Measurements from ENCODE around the gene YIF1B. TPM values are rescaled to one million over a fixed set of nuclear protein-coding genes. Genes with fewer than 3 reads are reported as not detected.

YIF1B gene
- total RNA-seq, 1 experiment from 2014 or later, result 73.2 TPM

DNA sequence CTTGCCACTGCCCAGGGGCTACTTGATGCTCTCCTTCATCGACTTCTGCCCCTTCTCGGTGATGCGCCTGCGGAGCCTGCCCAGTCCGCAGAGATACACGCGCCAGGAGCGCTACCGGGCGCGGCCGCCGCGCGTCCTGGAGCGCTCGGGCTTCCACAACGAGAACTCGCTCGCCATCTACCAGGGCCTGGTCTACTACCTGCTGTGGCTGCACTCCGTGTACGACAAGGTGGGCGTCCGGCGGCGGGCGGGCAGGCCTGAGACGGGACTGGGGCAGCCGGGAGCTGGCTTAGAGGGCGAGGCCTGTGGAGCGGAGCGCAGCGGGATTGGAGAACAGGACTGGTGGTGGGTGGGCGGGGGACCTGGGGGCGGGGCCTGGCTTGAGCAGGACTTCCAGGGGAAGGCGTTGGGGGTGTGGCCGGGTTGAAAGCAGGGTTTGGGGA lies 45.9 kb upstream of the YIF1B start:
- Histone ChIP-seq H2BK15ac (ENCODE audit: low read depth, low read length) (no peak overlapping the region), H3K23me2 (ENCODE audit: insufficient read length, low read depth, low read length, poor library complexity, severe bottlenecking) (peaks cover 6% of the 10 kb centered on the region), H3K27me3 (ENCODE audit: insufficient read depth, low read length) (peaks cover 14% of the 10 kb centered on the region; the same call in 1 of the 2 replicates), H3T11ph (ENCODE audit: low read length) (no peak overlapping the region), H3K79me2 (ENCODE audit: insufficient read depth, low read length) (no peaks in the 10 kb centered on the region), H3K4me2 (ENCODE audit: insufficient read depth, insufficient read length, low read length) (peak overlapping the region; percentile 69), H3K56ac (ENCODE audit: insufficient read length, low read depth, low read length) (no peak overlapping the region), H4K91ac (ENCODE audit: insufficient read length, low read depth, low read length) (no peak overlapping the region), H3K4me1 (ENCODE audit: insufficient read depth, low read length) (no peaks in the 10 kb centered on the region), H2BK120ac (ENCODE audit: low read depth, low read length, poor library complexity, severe bottlenecking) (no peak overlapping the region), H4K5ac (ENCODE audit: insufficient read length, low read depth, low read length) (no peak overlapping the region), H2BK20ac (ENCODE audit: low read depth, low read length, poor library complexity, severe bottlenecking) (no peak overlapping the region), H3K4ac (ENCODE audit: low read depth, low read length) (no peak overlapping the region), H2BK12ac (ENCODE audit: insufficient read length, low read depth, low read length) (no peak overlapping the region), H3K79me1 (ENCODE audit: insufficient read depth, low read depth, low read length, poor library complexity, severe bottlenecking) (no peaks in the 10 kb centered on the region), H3K23ac (ENCODE audit: insufficient read length, low read depth, low read length) (no peak overlapping the region), H2BK5ac (ENCODE audit: insufficient read length, low read length) (no peak overlapping the region), H3K9ac (ENCODE audit: extremely low read depth, insufficient read length, low read length) (no peak overlapping the region), H3K14ac (ENCODE audit: insufficient read depth, low read length) (peak overlapping the region; percentile 13; the same call in 1 of the 2 replicates), H2AK5ac (ENCODE audit: insufficient read length, low read length) (no peak overlapping the region), H3K18ac (ENCODE audit: insufficient read length, low read depth, low read length) (no peak overlapping the region), H3K27ac (ENCODE audit: insufficient read length, low read depth, low read length) (no peak overlapping the region), H4K8ac (replicated peaks; ENCODE audit: insufficient read length, low read depth, low read length) (no peak overlapping the region), H2AFZ (ENCODE audit: low read length) (no peak overlapping the region), H4K20me1 (ENCODE audit: control insufficient read depth, insufficient read depth, insufficient read length) (no peaks in the 10 kb centered on the region), H3K9me3 (ENCODE audit: control insufficient read depth, low read depth, low read length) (no peaks in the 10 kb centered on the region)
- TF ChIP-seq, protein P1, sequence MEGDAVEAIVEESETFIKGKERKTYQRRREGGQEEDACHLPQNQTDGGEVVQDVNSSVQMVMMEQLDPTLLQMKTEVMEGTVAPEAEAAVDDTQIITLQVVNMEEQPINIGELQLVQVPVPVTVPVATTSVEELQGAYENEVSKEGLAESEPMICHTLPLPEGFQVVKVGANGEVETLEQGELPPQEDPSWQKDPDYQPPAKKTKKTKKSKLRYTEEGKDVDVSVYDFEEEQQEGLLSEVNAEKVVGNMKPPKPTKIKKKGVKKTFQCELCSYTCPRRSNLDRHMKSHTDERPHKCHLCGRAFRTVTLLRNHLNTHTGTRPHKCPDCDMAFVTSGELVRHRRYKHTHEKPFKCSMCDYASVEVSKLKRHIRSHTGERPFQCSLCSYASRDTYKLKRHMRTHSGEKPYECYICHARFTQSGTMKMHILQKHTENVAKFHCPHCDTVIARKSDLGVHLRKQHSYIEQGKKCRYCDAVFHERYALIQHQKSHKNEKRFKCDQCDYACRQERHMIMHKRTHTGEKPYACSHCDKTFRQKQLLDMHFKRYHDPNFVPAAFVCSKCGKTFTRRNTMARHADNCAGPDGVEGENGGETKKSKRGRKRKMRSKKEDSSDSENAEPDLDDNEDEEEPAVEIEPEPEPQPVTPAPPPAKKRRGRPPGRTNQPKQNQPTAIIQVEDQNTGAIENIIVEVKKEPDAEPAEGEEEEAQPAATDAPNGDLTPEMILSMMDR (conservative IDR thresholded peaks at IDR 0.05), result peak; percentile 31; the same call in 2 of the 3 replicates
- Mint-ChIP-seq H3K4me1 (peaks cover 10 to 16% of the 10 kb centered on the region in 2 experiments), H3K27me3 (ENCODE audit: low read depth) (peaks cover 67% of the 10 kb centered on the region), H3K36me3 (ENCODE audit: insufficient read depth in 1 of 3, low read depth in 3 of 3) (peaks cover 0 to 4% (median 0%) of the 10 kb centered on the region in 3 experiments; a peak in 3 of 7 replicates), H3K9me3 (peaks cover 4 to 8% of the 10 kb centered on the region in 2 experiments; a peak in 2 of 5 replicates), H3K4me3 (peak overlapping the region; percentile 83 to 92), H3K27ac (peak overlapping the region in 1 of 3 experiments; percentile 85; a peak in 3 of 7 replicates)
- DNase-seq, result peak; percentile 98
- WGBS (ENCODE audit: extremely low coverage, insufficient read length, low lambda C conversion rate), result no CpG with 5 or more reads among the region's 37 CpGs
